ENCODE results near the gene ADGRG3.

Gene ADGRG3

DNA sequence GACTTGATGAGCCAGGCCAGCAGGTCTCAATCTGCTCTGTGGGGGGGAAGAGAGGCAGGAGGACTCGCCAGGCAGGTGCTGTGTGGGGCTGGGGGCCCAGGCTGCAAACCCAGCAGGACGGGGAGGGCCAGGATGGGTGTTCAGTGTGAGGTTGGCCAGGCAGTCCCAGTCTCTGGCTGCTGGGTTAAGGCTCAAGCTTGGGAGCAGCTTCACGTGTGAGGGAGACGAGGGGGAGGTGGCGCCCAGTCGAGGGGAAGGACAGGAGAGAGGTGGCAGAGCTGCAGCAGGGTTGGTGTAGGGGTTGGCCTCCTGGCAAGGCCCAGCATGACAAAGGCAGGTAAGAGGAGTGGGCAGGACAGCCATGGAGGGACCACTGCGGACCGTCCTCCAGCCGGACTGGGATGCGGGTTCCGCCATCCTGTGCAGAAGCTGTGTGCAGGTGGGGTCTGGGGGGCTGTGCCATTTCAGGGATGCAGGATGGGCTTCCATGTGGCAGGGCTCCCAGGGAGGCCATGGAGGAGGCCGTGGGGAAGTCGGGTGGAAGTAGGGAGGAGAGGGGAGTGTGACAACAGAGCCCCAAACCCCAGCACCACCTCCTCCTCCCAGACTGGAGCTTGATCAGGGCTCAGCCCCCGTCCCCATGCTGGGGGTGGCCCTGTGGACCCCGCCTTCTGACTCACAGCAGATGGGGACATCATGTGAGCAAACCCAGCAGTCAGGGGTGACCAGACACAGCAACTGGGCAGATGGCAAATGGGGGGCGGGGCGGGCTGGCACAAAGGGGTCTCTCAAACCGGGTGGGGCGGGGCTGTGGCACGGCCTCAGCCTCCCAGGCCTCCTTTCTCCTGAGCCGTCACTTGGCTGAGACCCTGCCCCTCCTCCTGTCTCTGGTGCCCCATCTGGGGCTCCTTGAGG lies 36.9 kb upstream of the ADGRG3 start:
- no peak for DNase-seq

DNA sequence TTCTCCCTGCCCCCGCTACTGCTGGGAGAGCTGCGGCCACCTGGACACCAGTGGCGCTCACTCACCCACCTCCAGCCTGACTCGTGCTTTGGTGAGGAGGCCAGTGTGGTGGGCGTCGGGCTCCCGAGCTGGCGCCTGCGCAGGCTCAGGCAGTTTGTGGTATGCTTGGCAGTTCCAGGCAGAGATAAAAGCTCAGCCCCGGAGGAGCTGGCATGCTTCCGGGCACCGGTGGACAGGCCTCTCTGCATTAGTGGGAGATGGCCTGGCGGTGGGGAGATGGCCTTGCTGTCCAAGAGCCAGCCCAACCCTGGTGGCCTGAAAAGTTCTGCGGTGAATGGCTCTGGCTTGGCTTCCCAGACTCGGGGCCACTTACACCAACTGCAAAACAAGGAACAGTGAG lies 35.5 kb upstream of the ADGRG3 start:
- DNase-seq = no peak

DNA sequence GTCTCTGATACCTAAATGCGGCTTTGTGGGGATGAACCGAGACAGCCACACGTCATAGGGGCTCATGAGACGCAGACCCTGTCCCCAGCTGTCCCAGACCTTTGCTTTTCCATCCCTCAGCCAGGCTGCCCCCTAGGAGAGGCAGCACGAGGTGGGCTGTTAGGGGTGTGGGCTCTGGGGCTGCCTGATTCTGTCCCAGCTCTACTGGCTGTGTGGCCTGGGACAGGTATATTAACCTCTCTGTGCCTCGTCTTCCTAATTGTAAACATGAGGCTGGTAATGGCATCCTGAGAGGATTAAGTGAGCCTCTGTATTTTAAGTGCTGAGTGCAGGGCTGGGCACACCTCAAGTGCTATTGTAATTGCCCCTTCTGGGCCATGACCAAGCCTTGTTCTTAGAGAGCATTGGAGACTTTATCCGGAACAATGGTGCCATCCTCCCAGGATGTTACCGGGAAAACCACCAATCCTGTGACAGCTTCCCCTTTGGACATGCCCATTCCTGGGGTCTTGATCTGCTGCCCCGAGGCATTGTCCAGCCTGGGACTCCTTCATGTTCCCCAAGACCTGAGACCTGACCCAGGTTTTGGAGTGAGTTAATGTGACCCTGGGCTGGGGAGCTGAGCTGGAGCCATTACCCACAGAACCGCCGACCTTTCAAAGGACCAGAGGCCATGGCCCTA lies 34.6 kb upstream of the ADGRG3 start:
- DNase-seq = no peak

DNA sequence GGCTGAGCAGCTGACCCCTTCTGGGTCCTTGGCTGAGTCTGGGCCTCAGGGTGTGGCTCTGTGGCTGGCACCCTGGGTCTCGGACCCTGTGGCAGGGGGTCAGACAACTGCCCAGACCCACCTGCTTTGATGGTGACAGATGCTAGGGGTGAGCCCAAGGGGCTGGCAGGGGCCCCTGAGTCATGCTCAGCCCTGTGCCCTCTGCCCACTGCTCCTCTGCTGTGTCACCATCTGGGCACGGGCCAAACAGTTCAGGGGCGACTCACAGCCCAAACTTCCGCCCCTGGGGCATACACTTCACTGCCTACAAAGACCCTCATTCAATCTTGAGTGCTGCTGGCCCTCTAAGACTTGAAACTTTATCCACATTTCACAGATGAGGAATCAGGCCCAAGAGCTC lies 33.9 kb upstream of the ADGRG3 start:
- DNase-seq = no peak

- no peak for DNase-seq
These were observed 32.6 kb upstream of the ADGRG3 start for GRCh38 chr16:57635266-57636097.

- no peak for DNase-seq
These were observed 31.9 kb upstream of the ADGRG3 start for GRCh38 chr16:57636184-57636583.

GRCh38 chr16:57637020-57637419 lies 31.1 kb upstream of the ADGRG3 start:
- no peak for DNase-seq

DNA sequence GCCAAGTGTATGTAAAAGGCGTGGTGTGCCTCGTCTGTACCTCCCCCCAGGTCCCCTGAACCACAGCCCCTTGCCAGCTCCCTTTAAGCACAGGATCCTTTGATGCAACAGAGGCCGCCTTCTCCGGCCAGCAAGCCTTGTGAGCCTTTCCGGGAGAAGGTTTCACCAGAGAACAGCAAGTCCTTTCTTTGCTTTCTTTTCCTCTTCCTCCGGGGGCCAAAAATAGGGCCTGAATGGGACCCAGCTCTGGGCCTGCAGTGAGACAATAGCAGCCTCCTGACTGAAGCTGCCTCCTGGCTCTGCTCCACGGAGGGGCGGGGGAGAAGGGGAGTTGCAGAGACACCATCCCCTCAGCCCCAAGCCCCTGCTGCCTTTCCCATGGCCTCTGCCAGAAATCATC lies 30.7 kb upstream of the ADGRG3 start:
- DNase-seq = no peak

DNA sequence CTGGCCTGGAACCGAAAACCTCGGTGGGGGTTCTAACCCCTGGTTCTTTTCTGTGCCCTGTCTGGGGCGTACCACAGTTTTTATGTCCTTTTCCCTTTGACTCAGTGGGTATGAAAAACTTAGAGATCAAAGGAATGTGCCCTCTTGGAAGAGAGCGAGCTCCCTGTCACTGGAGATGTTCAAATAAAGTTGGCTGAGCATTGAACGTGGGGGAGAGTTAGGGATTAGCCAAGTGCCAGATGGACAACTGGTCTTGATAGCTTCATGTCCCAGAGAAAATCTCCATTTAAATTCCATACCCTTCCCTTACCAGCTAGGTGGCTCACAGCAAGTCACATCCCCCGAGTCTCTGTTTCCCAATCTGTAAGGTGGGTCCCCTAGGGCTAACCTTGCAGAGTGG lies 30.1 kb upstream of the ADGRG3 start:
- DNase-seq = no peak

DNA sequence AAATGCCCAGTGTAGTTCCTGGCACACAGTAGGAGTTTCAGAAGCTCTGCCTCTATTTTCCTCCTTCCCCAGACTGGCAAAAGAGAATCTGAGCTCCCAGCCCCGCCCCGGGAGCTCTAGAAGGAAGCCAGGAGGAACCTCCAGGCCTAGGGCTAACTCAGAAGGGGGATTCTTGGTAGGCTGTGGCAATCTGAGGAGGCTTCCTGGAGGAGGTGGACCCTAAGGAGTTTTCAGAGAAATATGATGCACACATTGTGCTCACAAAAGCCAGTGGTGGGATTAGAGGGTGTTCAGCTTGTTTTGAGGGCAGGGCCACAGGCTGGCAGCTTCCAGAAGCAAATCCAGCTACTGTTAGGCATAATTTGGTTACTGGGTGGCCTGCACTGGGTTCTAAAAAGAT lies 29.7 kb upstream of the ADGRG3 start:
- no peak for DNase-seq

GRCh38 chr16:57639172-57639887 lies 28.8 kb upstream of the ADGRG3 start:
- DNase-seq = no peak

DNA sequence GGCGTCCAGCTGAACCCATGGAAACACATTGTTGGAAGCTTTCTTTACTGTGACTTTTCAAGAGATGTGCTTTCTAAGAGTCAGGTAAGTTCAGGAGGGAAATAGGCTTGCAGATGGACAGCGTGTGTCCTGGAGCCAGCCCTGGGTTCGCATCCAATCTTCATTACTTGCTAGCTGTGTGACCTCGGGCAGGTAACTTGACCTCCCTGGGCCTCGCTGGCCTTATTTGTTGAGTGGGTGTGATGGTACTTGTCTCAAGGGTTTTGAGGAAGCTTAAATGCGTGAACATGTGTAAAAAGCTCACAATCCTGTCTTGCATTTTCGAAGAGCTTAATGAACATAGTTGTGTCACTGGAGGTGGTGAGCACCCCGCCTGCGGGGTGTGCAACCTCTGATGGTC lies 27.9 kb upstream of the ADGRG3 start:
- no peak for DNase-seq

DNA sequence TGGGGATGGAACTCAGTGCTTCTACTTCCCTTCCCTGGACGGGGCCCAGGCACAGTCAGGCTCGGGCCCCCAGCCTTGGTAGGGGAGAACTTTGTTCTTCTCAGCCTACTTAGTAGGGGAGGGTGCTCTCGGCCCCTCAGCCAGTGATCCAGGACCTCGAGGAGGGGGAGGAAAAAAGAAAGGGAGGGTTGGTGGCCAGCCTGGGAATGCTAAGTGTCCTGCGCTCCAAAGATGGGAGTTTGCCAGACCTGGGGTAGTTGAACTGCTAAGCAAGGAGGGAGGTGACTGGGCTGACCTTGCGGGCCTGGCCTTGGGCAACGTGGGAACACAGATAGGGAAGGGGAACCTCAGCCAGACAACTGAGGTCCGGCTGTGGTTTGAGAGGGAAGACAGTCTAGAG lies 27.5 kb upstream of the ADGRG3 start:
- DNase-seq = no peak

DNA sequence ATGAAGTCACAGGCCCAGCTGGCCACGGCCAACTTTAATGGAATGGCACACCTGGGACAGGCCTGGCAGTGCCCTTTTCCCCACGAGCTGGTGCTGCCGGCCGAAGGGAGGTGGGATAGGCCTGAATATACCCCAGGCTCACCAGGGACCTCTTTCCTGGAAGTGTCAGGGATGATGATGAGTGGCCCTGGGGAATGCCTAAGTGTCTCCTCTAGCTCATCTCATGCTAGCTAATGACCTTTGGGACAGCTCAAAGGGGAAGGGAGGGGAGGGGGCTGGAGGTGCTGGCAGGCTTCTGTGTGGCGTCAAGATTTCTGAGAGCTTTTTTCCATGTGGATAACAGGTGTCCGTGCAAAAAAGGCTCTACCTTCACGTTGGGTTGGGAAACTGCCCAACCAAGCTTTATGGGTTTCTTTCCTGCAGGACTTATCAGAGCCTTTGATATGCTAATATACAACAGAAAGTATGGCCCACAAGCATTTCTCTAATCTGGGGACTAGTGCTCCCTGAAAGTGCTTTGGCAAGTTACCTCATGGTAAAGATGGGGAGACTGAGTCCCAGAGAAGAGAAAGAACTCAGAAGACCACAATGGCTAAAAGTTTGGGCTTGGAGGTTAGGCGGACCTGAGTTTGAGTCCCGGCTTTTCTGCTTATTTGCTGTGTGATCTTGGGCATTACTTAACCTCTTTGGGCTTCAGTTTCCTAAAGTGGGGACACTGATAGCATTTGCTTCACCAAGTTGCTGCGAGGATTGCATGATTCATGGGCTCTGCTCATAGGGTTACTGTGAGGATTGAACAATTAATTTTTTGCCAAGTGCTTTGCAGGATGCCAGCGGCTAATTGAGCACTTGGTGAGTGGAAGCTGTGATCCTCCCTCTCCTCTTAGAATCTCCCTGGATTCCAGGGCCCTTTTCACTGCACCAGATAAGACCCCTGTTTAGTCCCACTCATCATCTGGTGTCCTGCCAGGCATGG lies 25.7 kb upstream of the ADGRG3 start:
- DNase-seq = no peak

DNA sequence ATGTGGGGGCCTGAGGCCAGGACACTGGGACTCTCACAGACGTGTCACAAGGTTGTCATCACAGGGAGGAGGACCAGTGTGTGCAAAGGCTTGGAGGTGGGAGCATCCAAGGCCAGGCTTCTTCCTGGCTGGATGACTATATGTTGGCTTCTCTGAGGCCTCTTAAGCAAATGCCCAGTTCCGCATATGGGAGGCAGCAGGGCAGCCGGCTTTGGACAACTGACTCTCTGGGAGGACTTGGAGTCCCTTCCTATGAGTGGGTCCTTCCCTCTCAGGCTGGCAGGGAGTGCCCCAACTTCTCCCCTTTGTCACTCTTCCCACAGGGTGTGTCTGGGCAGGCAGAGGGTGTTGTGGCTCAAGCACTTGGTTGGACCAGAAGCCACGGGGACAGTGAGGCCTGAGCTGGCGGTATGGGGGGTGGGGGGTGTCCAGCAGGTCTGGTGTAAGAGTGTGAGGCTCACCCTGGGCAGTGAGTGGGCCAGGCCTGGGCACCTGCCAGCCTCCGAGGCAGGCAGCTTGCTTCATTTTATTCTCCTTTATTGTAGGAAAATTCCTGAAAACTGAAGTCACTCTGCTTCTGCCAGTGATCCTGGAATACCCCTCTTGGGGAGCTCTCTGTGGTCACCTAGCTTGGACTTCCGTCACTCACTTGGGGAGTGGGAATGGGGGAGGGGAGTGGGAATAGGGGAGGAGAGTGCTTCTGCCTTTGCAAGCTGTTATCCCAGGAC lies 24.8 kb upstream of the ADGRG3 start:
- no peak for DNase-seq

GRCh38 chr16:57643910-57644309 lies 24.2 kb upstream of the ADGRG3 start:
- DNase-seq = no peak

DNA sequence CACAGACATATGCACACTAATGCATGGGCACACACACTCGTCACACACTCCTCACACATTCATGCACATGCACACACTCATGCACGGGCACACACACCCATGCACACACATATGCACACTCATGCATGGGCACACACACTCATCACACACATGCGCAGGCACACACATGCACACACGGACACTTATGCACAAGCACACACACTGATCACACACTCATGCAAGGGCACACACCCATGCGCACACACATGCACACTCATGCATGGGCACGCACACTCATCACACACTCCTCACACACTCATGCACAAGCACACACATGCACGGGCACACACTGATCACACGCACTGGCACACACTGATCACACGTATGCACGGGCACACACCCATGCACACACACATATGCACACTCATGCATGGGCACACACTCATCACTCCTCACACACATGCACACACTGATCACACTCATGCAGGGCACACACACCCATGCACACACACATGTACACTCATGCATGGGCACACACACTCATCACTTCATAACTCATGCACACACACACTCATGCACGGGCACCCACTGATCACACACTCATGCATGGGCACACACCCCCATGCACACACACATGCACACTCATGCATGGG lies 23.6 kb upstream of the ADGRG3 start:
- DNase-seq = no peak

DNA sequence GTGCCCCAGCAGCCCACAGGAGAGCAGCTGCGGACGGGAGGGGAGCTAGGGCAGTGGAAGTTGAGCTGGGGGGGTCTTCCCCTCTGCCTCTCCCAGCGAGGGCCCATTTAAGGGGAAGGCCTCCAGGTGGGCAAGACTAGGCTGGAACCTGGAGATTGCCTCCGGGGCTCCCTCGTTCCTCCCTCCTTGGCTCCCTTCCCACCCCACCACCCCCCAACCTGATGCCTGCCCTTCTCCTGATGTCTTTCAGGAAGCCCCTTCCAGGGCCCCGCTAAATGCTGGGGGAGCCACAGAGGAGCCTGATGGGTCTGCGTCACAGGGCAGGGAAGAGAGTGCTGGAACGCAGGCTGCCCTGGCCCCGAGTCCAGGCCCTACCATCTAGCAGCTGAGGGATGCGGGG lies 22.9 kb upstream of the ADGRG3 start:
- no peak for DNase-seq

- DNase-seq = no peak
These were observed 22.3 kb upstream of the ADGRG3 start for GRCh38 chr16:57645691-57646387.
